ENCODE results near the gene CFAP58. TPM values are rescaled to one million over a fixed set of nuclear protein-coding genes. Genes with fewer than 3 reads are reported as not detected.
"Not testable (repeated sequence)": the region's sequence is repeated elsewhere in the genome, so short reads cannot be mapped to it uniquely, and the experiment has no call there.

The CFAP58 gene
- total RNA-seq, 1 donor from 2014 or later = 0.12 TPM

GRCh38 chr10:104435822-104436221 lies 82.2 kb downstream of the CFAP58 start:
- DNase-seq (ENCODE audit: low spot score) = no peak

GRCh38 chr10:104437226-104437625 lies 83.6 kb downstream of the CFAP58 start:
- no peak for DNase-seq (ENCODE audit: low spot score)

GRCh38 chr10:104440221-104440620 lies 86.6 kb downstream of the CFAP58 start:
- DNase-seq (ENCODE audit: low spot score) = no peak

- DNase-seq (ENCODE audit: low spot score) = no peak
Measured at GRCh38 chr10:104441329-104442000, 87.8 kb downstream of the CFAP58 start.

GRCh38 chr10:104445359-104445758 lies 91.7 kb downstream of the CFAP58 start:
- no peak for DNase-seq (ENCODE audit: low spot score)

- DNase-seq (ENCODE audit: low spot score) = no peak
Measured at GRCh38 chr10:104446151-104446550, 92.5 kb downstream of the CFAP58 start.

- DNase-seq (ENCODE audit: low spot score) = no peak
Measured at GRCh38 chr10:104447331-104447730, 93.7 kb downstream of the CFAP58 start.

GRCh38 chr10:104447906-104448305 lies 94.3 kb downstream of the CFAP58 start:
- DNase-seq (ENCODE audit: low spot score) = no peak

- no peak for DNase-seq (ENCODE audit: low spot score)
Measured at GRCh38 chr10:104449391-104449790, 95.8 kb downstream of the CFAP58 start.

GRCh38 chr10:104450490-104450889 lies 96.9 kb downstream of the CFAP58 start:
- DNase-seq (ENCODE audit: low spot score) = no peak

- no peak for DNase-seq (ENCODE audit: low spot score)
Measured at GRCh38 chr10:104450954-104451353, 97.3 kb downstream of the CFAP58 start.

- DNase-seq (ENCODE audit: low spot score) = no peak
Measured at GRCh38 chr10:104452977-104453376, 99.3 kb downstream of the CFAP58 start.

- no peak for DNase-seq (ENCODE audit: low spot score)
Measured at GRCh38 chr10:104456802-104457542, 103.3 kb downstream of the CFAP58 start.

GRCh38 chr10:104457543-104457828 lies 103.9 kb downstream of the CFAP58 start:
- no peak for DNase-seq (ENCODE audit: low spot score)

GRCh38 chr10:104465575-104465974 lies 111.9 kb downstream of the CFAP58 start:
- DNase-seq (ENCODE audit: low spot score) = not testable (repeated sequence)

GRCh38 chr10:104468818-104469217 lies 115.2 kb downstream of the CFAP58 start:
- DNase-seq (ENCODE audit: low spot score) = not testable (repeated sequence)

- DNase-seq (ENCODE audit: low spot score) = no peak
Measured at GRCh38 chr10:104472505-104472904, 118.9 kb downstream of the CFAP58 start.

- no peak for DNase-seq (ENCODE audit: low spot score)
Measured at GRCh38 chr10:104472957-104473745, 119.5 kb downstream of the CFAP58 start.

GRCh38 chr10:104478380-104478779 lies 124.7 kb downstream of the CFAP58 start:
- no peak for DNase-seq (ENCODE audit: low spot score)

GRCh38 chr10:104479906-104480593 lies 126.4 kb downstream of the CFAP58 start:
- no peak for DNase-seq (ENCODE audit: low spot score)

- DNase-seq (ENCODE audit: low spot score) = no peak
Measured at GRCh38 chr10:104480797-104481196, 127.2 kb downstream of the CFAP58 start.

GRCh38 chr10:104483582-104483981 lies 129.9 kb downstream of the CFAP58 start:
- no peak for DNase-seq (ENCODE audit: low spot score)
